AG20443 (cell line): ENCODE data around the gene ARHGEF33.

Experiments
- DNase-seq: peaks from one replicate; pipeline ENCODE4 v3.0.0; 2012; ENCODE audit warnings: low spot score, mixed read lengths

Gene ARHGEF33

DNA sequence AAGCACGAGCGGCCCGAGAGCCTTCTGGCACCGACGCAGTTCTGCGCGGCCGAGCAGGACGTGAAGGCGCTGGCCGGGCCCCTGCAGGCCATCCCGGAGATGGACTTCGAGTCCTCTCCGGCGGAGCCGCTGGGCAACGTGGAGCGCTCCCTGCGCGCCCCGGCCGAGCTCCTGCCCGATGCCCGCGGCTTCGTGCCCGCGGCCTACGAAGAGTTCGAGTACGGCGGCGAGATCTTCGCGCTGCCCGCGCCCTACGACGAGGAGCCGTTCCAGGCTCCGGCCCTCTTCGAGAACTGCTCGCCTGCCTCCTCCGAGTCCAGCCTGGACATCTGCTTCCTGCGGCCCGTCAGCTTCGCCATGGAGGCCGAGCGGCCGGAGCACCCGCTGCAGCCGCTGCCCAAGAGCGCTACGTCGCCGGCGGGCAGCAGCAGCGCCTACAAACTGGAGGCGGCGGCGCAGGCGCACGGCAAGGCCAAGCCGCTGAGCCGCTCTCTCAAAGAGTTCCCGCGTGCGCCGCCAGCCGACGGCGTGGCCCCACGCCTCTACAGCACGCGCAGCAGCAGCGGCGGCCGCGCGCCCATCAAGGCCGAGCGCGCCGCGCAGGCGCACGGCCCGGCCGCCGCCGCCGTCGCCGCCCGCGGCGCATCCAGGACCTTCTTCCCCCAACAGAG is 70.4 kb downstream of the ARHGEF33 start:
- peak; percentile 95 for DNase-seq

DNA sequence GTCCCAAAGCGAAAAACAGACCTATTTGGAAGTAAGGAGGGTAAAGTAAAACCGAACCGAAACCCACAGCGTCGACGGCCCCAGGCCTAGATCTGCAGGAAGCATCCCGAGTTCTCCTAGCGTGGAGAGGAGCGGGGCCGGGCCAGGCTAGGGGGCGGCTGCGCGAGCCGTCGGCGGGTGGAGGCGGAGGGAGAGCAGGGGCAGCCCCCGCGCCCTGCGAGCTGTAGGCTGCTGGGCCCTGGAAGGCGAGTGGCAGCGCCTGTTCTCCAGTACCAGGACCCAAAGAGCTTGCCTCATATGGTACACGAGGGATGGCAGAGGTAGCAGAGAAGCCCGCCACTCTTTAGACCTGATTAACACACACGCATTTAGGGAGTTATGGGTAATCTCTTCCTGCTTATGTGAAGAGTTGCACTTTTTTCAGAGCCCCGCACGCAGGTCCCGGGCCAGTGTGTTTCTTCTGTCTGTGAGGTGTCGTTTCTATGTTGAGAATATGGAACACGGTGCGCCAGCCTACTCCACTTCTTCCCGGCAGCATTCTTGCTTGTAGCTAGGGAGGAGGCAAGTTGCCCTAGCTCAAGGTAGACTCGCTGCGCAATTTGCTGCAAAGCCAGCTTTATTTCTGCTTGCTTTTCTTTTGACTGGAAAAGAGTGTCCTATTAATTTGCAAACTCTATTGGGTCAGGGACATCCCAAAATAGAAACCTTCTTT is 71.1 kb downstream of the ARHGEF33 start:
- no peak for DNase-seq

DNA sequence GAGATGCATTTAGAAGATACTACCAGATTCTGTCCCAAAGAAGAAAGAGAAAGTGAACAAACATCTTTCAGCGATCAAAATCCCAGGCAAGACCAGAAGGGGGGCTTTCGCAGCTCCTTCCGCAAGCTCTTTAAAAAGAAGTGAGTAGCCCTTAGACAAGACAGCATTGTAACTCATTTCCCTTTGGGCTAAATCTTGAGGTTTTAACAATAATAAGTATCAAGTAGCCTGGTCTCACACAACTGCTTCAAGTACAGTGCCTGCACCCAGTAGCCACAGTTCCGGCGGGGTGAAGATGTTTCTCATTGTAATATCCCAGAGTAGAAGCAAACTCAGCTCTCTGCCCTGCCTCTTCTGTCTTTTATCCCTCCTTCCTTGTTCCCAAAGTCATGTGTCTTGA is 76.3 kb downstream of the ARHGEF33 start:
- no peak for DNase-seq

DNA sequence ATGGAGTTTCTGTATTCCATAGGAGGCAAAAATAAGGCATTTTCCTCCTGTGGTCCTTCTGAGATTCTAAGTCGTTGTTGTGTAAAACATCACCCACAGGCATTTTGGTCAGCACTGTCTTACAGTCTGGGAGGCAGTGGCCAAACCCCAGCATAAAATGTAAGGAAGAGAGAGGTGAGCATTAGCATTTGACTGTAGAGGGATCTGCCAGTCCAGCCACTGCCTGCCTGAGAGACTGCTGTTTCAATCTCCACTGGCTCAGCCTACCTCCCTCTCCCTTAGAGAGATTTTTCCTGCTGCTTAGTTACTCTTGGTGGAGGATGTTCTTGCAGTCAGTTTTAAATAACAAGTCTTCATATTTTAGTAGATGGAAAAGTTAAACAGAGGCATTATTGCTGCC is 77.0 kb downstream of the ARHGEF33 start:
- no peak for DNase-seq

DNA sequence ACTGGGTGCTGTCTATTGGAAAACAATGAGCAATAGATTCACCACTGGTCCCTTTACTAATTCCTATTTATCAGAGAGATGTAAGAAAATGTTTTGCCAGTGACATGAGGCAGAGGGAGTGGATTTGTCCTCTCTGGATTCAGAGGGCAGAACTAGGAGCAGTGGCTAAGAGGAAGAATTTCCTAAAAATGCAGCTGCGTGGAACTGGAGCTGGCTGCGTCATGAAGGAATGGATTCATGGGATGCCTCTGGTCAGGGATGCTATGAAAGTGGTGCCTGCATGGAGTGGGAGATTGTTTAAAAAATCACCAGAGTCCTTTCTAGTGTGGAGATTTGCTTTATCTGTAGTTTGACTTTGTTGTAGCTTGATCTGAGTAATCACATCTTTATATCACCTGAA is 78.3 kb downstream of the ARHGEF33 start:
- no peak for DNase-seq

DNA sequence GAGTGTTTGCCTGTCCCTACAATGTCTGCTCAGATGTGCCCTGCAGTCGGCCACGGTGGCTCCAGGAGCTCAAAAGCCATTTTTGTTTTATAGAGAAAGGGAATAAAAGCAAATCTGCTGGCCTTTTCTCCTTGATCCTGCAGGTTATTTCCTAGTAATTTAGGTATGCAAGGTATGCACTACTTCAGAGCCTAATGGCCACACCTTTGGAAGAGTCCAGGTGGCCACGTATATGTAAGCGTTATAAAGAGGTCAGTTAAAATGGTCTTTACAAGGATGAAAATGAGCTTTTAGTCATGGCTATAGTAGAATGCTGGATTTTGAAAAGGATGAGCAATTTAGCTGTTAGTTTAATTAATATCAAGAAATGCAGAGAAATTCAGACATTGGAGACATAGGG is 81.7 kb downstream of the ARHGEF33 start:
- DNase-seq = no peak

DNA sequence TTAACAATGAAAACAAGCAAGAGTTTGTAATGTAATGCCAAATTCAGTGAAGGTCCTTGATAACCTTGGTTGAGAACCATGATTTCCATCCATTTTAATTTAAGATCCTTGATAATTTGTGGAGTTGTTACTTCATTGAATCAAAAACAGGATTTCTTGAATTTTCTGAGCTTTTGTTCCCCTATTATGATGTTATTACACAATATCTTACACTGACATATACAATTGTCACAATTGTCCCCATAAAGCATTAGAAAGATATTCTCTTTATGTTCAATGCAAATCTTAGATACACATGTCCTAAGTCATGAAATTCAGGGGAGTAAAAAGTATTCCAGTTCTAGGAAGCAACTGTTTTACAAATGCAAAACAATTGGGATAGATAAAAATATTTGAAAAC is 83.6 kb downstream of the ARHGEF33 start:
- no peak for DNase-seq

DNA sequence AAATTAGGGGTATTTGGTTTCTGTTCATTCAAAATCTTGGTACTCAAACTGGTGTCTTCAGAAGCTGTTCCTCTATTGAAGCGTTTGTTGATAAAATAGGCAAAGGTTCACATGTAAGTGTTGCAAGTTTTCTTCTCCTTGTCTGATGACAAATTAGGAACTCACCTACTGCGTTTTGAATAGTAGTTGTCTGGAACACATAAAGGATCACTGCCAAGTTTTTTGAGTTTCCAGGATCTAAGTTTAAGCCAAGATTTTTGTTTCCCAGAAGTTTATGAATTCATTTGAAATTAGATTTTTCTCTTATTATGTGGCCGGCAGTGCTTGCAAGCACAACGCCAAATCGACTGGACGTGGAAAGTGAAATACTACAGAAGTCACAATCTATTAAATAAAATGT is 85.4 kb downstream of the ARHGEF33 start:
- no peak for DNase-seq

DNA sequence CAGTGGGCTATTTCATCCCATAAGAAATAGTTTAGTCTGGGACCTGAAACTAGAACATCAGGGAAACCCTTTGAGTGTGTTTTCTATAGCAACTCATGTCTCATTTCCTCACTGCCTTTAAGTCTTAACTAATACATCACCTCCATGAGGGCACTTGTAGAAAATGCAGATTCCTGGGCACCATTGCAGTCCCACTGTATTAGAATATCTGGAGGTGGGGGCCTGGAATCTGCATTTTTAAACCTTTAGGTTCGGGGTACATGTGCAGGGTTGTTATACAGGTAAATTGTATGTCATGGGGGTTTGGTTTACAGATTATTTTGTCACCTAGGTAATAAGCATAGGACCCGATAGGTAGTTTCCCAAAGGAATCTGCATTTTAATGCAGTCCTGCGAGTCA is 87.4 kb downstream of the ARHGEF33 start:
- DNase-seq = no peak

DNA sequence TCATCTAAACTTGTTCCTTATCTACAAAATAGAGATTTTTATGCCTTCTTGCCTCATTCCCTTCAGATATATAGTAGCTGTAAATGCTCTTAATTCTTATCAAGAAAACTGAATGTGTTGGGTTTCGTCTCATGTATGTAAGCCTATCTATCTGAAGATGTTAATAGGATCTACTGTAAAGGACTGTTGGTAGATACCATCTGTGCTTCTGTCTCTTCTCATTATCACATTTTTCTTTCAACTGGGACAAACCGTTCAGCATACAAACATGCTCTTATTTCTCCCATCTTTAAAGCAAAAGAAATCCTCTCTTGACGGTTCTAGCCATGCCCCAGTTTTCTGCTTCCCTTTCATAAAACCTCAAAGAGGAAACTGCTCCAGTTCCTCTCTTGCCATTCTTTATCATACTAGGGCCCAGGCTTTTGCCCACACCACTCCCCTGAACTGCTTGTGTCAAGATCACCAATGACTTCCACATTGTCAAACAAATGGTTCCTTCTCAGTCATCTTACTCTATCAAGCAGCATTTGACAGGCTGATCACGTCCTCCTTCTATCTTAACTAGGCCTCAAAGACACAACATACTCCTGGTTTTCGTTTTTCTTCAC is 88.7 kb downstream of the ARHGEF33 start:
- no peak for DNase-seq

DNA sequence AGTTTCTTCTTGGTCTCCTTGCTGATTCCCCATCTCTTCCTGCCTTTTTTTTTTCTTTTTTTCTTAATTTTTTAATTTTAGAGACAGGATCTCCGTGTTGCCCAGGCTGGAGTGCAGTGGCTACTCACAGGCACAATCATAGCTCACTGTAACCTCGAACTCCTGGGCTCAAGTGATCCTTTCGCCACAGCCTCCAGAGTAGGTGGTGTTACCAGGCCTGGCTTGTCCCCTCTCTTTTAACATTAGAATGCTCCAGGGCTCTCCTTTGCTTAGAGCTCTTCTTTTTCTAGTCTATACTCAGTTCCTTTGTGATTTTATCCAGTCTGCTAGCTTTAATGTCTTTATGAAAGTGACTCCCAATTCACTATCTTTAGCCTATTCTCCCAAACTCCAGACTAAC is 89.2 kb downstream of the ARHGEF33 start:
- DNase-seq = no peak

DNA sequence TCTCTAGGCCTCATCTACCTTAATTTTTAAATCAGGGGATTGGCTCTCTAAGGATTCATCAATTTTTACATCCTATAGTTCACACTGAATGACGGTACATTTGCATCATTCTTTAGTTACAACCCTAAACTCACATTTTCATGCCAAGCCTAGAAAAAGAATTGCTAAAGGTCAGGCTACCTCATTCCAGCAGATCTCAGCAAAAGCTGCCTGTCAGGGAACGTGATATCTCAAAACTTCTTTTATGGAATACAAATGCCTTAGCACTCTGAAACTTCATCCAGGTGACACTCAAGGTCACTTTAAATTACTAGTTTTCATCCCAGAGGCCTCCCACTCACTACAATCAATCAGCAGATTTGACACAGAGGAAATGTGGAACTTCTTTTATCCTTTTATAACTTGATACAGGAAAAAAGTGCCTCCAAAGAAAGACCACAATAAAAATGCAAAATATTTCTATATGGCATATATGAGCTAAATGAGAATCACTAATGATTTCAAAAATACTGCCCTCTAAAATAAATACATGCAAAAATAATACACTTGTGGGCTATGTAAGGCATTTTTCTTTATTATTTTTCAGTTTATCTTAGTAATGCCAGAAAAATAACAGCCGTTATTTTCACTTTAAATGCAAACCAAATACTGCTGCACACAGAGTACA is 91.5 kb downstream of the ARHGEF33 start:
- no peak for DNase-seq

DNA sequence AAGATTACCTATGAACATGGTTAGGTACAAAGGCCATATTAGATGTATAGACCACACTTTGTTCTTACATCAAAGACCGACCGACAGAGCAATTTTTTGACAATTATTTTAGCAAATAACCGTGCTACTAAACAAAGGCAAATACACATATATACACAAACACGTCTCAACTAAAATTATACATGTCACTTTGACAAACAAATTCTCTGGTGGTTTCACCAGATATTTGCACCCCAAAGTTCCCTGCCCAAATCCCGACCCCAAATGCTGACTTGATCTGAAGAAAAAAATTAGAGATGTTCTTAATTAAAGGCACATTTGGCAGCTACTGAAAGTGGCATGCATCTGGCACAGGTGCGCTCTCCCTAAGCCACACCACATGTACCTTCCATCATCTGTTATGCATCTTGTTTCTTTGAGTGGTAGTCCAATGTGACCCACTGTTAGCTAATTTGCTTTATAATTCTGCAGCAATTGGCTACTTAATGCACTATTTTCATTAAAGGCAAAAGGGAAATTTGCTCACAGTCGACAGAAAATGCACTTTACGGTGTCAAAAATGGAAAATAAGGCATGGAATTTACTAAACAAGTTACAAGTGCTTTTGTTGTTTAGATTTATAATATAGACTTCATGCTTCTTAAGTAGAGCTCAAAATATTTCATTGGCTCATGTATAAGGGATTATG is 92.1 kb downstream of the ARHGEF33 start:
- no peak for DNase-seq

DNA sequence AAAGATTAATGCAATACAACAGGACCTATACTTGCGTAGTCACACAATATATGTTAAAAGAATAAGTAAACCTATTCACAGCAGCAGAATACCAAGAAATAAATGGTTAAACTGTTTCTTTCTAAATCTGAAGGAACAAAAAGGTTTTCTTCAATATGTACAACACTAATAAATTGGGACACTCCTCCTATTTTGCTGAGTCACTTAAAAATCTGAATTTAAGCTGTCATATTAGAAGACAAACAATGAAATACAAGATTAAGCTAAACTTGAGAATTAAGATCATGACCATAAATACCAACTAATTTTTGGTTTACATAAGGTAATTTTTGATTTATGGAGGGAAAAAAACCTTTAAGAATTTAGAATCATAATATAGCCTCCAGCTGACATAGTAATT is 92.8 kb downstream of the ARHGEF33 start:
- DNase-seq = no peak

DNA sequence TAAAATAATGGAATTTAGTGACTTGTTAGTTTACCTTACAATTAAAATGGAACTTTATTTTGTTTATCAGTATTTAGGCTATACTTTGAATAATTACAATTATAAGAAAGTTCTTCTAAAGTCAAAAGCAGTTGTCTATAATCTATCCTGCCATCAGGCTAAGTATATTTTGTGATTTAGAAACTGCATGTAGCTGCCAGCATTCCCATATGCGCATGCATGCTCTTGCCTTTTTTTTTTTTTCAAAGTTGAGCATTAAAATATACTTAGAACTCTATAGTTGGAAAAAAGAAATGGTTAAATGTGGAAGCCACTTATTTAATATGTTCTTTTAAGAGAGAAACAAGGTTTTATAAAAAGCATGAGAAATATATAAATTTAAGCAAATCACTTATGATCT is 99.0 kb downstream of the ARHGEF33 start:
- DNase-seq = no peak

DNA sequence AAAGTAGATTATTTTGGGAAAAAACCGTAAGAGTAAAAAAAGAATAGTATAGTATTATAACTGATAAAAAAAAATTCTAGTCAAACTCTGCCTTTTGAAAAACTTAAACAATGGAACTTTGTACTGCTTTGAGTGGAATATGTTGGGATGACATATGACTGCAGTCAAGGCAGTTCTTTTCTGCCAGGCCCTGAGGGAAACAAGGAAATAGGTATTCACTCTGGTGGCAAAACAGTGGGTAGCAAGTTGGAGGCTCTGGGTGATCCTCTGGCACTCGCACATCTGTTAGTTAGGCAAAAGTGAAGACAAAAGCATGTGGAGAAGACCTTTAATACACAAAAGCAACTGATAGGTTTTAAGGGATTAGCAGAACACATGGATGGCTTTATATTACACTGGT is 102.2 kb downstream of the ARHGEF33 start:
- no peak for DNase-seq

DNA sequence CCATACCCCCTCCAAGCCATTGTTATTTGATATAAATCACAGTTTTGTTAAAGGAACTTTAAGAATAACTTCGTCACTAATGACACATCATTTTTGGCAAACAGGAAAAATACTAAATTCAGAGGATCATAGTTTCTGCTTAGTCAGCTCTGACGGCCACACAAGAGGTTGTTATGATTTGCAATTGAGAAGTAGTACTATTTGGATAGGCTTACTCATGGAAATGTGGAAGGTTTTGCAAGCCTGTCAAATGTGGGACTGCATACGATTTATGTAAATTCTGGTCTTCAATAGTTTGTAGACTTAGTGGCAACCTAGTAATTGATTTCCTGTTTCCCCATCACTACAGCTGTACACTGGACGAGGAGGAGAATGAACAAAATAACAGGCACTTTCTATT is 108.1 kb downstream of the ARHGEF33 start:
- peak; percentile 72 for DNase-seq

DNA sequence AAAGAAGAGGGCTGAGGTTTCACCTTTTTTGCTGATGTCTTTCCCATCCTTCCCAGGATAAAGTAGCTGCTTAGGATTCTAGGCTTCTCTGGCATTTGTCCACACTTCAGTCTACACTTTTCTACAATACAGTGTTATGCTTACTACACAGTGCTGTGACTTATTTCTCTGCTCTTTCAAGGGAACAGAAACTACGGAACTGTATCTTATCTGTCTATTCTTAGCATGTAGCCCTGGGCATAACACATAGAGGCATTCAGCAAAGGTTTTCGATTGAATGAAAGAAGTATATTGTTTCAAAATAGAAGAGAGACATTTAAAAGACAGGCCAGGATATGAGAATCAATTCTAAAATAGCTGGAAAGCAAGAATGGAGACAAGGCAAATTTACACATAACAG is 110.9 kb downstream of the ARHGEF33 start:
- no peak for DNase-seq

DNA sequence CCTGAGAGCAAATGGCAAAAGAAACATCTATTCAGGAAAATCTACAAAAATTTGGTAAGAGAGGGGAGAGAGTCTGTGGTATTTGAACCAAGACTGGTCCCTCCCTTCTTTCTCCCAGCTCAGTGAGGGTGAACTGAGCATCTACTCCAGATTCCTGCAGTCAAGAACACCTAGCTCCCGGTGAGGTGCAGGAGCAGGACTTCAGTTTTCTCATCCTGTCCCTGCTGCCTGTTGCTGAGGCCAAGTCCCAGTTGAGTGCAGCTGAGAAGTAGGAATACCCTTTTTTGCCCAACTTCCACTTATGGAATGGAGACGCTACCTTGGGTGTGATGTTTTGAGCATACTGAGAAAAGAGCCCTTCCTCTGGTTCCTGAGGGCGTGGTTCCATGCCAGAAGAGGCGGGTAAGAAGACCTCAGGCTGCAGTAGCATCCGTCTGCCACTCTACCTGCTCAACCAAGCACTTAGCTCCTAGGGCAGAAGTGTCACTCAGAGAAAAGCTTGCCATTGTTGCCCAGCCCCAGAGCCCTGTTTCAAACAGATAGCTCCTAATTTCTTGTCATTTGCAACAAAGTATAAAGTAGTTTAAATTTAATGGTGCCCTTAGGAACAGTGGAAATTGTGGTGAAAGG is 118.3 kb downstream of the ARHGEF33 start:
- no peak for DNase-seq

DNA sequence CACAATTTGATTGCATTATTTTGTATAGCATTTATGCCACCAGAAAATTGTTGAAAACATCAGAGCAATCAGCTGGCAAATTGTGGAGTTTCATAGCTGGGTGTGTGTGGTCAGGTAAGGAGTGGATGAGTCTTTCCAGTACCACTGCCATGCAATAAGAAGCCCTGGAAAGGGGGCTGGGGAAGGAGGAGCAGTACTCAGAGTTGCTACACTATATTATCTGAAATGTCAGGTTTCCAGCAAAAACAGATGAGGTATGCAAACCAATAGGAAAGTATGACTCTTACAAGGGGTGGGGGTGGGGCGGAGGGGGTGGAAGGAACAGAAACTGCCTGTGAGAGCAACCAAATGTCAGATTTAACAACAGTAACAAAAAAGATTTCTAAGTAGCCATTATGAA is 119.0 kb downstream of the ARHGEF33 start:
- no peak for DNase-seq

DNA sequence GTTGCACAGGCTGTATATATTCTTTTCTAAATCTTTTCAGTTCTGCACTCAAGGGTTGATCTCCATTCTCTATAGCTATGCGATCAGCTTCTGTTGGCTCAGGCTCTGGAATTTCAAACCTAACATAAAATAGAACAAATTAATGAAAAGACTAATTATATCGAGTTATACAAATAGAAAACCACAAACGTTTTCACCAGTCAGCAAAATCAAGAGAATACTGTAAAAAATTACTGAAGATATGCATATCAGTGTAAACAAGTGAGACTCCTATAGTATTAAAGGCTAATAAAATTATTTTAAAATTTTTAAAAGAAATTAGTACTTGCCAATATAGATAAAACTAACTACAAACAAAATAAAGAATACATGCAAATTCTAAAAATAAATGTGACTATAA is 124.2 kb downstream of the ARHGEF33 start:
- no peak for DNase-seq

DNA sequence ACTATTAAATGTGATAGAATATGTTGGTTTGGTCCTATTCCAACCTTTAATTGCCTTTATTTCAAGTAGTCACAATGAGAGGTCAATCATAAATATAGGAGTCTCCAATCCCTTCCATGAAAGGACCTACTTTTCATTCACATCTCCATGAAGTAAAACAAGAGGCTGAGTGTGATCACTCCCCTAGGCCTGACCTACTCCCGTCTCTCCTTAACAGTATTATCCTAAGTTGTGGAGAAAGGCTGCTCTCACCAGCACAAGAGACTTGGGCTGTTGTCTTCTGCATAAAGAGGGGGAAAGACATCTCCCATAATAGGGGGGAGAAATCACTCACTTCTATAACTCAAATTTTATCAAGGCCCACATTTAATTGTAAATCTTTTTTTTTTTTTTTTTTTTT is 125.7 kb downstream of the ARHGEF33 start:
- DNase-seq = no peak
